NCI-H2227 treated with DMSO at 0.1 percent for 48 hours (cell line): ENCODE results near the gene MRTFB.

Source experiments
- DNase-seq: peaks from one replicate; lab custom pipeline; 2025; lab: John Stamatoyannopoulos, UW

Gene MRTFB

DNA sequence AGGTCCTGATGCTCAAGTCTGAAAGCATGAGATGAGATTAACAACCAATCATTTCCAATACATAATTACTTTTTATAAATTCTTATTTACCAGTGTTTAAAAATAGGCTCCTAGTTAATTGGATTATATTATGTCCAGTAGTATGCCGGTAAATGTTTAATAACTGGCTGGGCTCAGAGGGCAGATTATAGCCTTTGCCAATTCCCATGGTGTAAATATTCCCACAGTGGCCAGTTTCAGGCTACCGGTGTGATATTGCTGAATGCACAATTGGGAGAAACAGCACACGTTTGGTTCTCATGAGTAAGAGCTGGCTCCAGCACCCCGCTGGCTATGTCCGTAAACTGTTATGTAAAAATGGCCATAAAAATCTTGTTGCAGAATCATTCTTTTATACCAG is 167.6 kb downstream of the MRTFB start:
- no peak for DNase-seq

DNA sequence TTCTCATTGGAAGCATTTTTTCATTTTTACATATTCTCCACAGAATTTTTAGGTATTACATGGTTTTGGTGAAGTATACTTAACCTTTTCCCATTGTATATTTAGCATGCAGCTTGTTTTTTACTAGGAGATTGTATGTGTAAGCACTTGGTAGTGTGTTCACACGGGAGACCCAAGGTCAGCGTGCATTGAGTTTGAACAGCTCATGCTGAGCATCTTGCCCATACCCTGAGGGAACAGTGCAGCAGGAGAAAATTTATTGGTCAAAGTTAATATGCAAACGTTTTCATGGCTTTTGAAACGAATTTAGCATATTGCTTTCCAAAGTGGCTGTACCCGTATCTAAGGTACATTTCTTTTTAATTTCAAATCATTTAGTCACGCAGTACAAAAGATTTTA is 168.7 kb downstream of the MRTFB start:
- DNase-seq = no peak

DNA sequence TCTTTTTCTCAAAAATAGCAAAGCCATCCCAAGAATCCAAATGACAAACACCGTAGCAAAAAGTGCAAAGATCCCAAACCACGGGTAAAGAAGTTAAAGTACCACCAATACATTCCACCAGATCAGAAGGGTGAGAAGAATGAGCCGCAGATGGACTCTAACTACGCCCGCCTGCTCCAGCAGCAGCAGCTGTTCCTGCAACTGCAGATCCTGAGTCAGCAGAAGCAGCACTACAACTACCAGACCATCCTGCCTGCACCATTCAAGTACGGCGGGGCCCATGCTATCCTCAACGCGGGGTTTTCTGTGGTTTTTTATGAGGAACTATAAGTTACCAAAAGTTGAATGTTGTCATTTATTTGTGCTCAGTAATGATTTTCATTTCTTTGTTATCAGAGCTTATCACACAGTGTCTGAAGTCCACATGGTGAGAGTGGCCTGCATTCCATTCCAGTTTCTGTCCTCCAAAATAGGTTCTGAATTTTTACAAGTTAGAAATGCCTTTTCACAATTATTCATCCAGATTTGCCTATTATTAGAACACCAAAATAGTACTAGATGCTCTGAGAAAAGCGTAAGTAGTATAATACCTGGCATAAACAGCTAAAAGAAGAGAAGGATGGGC is 169.2 kb downstream of the MRTFB start:
- no peak for DNase-seq

DNA sequence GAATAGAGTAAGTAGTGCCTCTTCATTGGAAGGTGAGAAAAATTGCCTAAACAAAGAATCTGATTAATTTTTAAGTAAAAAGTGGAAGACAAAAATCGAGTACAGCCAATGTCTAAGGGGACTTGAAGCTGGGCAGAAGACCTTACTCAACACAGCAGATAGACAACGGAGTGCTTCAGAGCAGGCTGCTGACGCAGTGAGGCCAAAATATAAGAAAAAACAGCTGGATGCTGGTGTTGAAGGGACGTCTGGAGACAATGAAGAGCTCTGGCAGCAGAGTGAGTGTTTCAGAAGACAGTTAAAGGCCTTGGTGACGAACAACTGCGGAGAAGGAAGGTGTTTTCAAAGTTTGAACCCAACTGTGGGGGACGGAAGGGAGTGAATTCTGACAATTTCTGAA is 169.8 kb downstream of the MRTFB start:
- DNase-seq = no peak

DNA sequence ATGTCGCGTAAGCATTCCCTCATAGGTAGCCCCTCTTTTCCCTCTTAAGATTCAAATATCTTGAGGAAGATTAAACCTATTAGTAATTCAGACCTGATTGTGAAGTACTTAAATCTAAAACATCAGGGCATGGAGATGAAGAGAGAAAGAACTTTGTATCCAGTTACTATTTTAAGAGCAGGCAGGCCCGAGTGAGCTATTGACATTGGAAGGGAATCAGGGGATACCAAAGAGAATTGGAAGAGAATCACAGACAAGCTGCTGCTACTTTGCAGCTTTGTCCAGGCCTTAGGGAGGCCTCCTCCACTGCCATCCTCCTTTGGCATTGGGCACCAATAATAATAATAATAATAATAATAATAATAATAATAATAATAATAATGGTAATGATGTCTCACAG is 170.5 kb downstream of the MRTFB start:
- no peak for DNase-seq

DNA sequence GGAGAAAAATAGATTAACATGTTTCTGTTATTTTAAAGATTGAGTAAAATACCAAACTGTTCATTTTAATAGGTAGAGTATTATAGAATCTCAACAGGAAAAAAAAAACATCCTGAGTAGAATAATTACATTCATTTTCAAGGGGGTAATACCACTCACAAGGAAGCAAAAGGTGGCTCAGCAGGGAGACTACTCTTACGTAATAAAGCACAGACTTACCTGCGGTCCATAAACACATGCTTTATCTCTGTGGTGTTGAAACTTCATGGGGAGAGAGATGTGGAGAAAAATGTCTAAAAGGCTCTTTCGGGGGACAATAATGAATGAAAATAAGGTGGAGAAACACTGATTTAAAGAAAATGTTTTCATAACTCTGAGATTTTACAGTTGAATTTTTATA is 171.7 kb downstream of the MRTFB start:
- DNase-seq = no peak

DNA sequence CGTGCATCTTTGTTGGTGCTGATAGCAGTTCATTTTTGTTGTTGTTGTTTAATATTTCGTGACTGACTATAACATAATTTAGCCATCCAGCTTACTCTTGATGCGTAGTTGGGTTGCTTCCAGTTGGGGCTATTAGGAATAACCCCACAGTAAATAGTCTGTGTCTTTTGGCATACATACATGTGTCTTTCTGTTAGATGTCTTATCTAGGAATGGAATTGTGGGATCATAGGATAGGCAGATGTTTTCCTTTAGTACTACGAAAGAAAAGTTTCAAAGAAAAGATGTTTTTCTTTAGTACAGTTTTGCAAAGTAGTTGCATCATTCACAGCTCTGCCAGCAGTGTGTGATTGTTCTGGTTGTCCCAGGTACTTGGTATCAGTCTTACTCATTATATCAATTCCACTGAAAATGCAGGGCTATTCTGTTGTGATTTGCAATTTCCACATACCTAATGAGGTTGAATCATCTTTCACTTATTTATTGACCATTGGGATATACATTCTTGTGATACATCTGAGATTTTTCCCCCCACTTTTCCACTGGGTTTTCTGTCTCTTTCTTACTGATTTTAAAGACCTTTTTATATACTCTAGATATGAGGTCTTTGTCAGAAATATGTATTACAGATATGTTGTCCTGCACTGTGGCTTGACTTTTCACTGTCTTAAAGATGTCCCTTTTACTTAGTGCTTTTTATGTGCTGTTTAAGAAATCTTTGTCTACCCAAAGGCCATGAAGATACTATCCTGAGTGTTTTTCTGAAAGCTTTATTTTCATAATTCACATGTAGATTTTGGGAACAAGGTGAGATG is 173.3 kb downstream of the MRTFB start:
- no peak for DNase-seq

DNA sequence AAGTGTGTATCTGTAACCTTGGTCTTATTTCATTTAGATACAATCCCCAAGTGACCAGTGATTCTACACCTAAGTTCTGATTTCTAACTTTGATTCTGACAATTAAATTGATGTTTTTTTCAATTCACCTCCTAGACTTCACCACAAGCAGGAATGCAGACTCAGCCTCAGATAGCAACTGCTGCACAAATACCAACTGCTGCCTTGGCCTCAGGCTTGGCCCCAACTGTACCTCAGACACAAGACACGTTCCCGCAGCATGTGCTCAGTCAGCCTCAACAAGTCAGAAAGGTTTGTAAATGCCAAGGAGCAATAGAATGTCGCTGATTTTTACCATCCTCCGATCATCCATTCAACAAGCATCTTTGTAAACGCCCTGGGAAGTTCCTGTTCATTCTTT is 177.7 kb downstream of the MRTFB start:
- no peak for DNase-seq

DNA sequence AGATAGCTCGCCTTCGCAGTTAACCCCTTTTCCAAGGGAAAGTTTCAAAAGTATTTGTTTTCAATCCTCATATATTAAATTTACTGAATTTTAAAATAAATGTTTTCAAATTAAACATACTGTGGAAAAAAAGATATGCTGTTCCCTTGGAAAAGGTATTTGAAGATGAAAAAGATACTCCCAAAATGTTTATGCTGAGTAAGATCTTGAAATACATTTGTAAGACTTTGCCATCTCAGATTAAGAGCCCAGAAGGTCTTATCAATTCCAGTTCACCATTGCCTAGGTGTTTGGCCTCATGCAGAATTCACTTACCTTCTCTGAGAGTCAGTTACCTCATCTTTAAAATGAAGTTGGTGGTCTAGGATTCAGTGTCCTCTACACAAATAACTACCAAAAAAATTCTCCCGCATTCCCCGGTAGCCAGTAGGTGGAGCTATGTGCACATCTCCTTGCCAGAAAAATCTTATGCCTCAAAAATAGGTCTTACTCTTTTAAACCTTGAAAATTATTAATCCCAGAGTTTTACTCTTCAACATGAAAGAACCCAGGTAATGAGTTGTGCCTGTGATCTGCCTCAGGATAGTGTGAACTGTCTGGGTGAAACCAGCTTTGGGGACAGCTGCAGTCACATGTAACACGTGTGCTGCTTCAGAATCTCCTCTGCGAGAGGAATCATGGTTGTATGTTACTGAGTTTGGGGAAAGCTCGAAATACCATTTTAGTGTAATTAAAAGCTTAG is 178.3 kb downstream of the MRTFB start:
- DNase-seq = peak; percentile 23

DNA sequence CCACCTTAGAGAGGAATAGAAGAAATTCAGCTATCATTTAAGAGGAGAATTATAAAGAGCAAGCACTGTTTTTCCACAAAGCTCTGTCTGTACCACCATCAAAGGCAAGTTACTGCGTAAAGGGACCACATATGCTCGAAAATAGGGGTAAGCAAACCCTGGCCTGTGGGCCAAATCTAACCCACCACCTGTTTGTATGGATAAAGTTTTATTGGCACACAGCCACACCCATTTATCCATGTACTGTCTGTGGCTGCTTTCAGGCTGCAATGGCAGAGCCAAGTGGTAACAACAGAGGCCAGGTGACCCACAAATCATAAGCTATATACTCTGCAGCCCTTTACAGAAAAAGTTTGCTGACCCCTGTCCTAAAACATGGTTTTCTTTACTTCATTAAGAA is 180.3 kb downstream of the MRTFB start:
- DNase-seq = no peak

DNA sequence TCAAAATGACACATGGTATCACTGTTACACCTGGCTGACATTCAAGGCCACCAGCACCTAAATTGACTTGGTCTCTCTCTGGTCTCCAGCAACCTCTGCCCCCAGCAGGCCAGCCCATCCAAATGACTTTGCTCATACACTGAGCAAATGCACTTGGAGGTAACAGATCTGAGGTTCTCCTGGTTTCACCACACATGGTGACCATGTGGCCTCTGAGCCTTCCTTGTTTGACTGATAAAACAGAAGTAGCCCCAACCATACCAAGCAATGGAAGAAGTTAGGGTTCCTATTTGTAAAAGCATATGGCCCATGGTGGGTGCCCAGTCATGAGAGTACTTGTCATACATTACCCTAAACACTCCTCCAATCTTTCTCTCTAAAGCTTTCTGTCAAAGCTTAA is 181.7 kb downstream of the MRTFB start:
- no peak for DNase-seq

DNA sequence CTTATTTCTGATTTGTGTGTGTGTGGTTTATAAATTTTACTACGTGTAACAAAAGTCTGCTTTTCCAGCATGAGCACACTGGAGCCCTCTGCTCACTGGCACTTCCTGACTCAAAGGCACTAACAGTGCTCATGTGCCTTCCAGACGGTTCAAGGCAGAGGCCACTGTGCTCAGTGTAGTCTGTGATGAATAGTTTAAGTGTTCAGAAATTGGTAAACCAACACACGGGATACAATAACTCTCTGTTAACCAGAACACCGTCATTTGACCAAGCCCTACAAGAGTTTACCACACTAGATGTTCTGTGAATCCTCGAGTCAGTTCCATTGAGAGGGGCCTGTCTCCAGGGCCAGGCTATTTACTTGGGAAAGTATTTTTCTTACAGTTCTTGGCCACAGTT is 191.9 kb downstream of the MRTFB start:
- no peak for DNase-seq

DNA sequence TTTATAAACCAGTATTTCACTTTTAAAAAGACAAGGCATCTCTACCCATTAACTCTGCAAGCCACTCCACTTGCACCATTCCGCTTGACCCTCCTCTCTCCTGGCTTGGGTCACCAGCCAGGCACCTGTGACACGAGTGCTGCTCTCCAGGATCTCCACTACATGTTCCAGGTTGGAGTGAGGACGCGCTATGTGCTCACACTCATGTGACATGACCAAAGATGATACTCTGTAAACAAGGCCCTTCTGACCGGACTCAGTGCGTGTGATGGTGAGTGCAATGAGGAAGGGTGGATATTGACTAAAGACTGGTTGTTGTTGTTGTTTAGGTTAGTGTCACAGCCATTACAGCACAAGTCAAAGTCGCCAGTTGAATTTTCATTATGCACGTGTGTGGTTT is 192.7 kb downstream of the MRTFB start:
- no peak for DNase-seq

DNA sequence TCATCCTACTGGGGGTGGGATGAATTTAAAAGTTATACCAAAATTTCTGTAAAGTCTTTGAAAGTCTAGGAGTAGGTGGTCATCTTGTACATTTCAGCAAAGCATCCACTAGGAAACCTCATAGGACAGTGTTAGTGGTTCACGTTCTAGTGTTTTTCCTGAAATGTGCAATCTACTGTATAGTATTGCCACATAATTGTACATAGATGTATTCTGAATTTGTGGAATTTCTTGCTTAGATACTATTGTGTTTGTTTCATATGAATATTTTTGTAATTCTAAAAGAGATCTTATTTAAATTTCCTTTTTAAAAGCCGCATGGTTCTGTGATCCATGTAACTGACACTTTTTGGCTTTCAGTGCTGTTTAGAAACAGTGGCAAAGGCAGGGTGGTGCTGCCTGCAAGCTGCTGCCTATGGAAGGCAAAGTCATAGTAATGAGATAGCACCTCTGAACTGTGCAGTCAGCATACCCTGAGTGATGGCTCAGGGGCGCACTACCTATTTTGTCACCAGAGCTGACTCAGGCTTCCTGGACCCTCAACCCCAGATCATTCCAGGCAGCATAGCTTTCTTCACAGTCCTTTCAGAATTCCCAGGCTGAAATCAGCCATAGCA is 193.3 kb downstream of the MRTFB start:
- DNase-seq = no peak

DNA sequence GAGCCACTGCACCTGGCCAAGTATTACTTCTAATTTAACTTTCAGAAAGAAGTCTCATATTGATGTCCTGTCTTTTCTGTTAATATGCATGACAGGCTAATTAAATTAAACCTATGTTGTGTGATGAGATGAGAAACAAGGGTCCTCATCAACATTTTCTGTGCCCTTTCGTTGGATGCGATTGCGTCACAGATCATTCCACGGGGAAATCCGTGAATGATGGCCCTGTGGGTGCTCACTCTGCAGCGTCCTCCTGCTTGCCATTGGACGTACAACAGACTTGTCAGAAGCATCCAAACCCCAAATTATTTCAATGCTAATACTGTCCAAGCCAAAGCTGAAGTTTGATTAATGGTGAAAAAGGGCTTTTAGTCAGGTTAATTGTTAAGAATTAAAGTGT is 197.0 kb downstream of the MRTFB start:
- no peak for DNase-seq

DNA sequence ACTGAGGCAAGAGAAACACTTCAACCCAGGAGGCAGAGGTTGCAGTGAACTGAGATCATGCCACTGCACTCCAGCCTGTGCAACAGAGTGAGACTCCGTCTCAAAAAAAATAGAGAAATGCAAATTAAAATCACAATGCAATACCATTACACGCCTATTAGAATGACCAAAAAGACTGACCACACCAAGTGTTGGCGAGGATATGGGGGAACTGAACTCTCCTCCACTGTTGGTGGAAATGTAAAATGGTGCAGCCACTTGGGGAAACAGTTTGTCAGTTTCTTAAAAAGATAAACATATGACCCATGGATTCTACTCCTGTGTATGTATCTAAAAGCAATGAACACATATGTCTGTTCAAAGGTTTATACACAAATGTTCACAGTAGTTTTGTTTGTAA is 204.8 kb downstream of the MRTFB start:
- no peak for DNase-seq

DNA sequence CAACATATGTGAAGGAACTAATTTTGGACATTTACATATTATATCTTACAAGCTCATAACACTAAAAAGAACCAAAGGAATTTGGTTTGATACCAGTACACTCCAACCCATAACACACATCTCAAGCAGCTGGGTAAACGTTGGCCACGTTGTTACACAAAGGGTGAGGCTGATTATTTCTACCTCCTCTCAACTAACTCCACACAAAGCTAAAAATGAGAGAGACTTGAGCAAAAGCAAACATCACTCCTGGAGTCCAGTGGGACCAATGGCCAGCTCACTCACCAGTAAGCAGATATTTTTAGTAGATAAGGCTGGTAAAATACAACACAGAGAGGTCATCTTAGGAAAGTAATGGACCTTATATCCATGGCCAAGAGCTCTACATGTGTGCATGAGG is 207.6 kb downstream of the MRTFB start:
- no peak for DNase-seq

DNA sequence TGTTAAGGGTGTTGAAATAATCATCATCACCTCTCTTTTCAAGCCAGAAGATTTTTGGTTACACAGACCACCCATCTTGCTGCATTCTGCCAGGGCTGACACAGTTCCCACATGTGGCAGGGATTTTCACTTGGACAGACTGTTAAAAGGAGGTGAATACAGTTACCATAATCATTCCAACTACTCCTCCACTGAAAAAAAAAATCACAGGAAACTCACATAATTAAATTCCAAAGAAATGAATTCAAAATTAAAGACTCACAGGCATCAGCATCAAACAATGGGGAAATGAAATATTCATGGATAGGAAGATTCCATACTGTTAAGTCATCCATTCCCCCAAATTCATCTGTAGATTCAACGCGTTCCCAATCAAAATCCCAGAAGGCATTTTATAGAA is 209.4 kb downstream of the MRTFB start:
- no peak for DNase-seq

DNA sequence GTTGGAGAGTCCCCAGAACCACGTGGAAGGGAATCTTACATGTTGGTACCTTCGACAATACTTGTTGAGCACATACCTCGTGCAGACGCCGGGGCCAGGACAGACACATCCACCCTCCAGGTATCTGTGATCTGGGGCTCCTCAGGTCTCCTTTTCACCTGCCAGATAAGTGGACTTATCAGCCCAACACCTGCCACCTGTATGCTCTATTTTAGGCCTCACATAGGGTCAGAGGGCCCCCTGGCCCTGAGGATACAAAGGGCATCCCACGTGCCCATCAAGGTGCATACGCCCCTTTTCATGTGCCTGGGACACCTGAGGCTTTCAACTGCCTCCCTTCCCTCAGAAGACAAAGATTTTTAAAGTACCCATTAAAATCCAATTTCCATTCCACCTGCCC is 212.7 kb downstream of the MRTFB start:
- no peak for DNase-seq

DNA sequence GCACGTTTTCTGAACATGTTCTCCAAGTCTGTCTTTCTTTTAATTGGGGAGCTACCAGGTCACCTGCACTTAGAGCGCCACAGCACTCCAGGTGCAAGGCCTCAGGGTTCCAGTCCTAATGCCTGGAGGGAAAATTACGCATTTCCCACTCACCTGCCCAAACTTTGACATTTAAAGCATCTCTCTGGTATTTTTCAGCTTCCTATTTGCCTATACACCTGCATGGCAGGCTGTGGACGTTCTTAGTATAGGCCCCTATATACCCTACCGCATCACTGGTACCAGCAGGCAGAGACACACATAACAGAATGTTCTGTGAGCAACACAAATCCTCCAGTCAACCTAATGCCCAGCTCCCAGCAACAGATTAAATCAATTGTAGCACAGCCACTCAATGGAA is 213.3 kb downstream of the MRTFB start:
- no peak for DNase-seq

DNA sequence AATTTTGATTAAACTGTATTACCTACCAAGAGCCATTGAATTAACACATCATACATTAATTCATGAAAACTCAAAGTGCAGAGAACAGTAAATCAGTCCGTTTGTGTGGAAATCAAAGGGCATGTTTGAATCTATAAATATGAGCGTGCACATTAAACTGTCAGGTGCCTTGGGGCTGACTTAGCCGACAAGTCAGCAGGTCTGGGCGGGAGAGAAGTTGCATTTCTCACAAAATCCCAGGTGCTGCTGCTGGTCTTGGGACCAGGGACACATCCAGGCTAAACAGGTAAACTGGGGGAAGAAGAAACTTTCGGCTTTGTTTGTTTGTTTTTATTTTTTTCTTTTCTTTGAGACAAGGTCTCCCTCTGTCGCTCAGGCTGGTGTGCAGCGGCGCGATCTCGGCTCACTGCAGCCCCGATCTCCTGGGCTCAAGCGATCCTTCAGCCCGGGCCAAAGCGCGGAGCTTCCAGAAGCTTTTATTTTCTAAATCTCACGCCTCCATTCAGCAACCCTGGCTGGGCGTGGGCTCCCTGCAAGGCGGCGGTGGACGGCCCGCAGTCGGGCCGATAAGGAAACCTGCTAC is 213.9 kb downstream of the MRTFB start:
- DNase-seq = peak; percentile 69
